ENCODE data around the gene GSPT1. TPM values are rescaled to one million over a fixed set of nuclear protein-coding genes. Genes with fewer than 3 reads are reported as not detected.

The GSPT1 gene
- total RNA-seq, 2 donors from 2014 or later: 22.4 to 43.6 TPM

GRCh38 chr16:11880007-11880406, 35.7 kb downstream of the GSPT1 start:
- no peak for DNase-seq
- Histone ChIP-seq H3K36me3 (replicated peaks in 1 of 2; ENCODE audit: insufficient read depth in 1 of 2, low read depth in 2 of 2) (peaks cover 0 to 33% of the 10 kb centered on the region in 2 donors), H3K4me3 (no peak overlapping the region), H3K27ac (no peak overlapping the region), H3K27me3 (no peaks in the 10 kb centered on the region), H3K9me3 (no peaks in the 10 kb centered on the region), H3K4me1 (peaks cover 4% of the 10 kb centered on the region)
- 87 to 91% methylated on average over 5 of the region's 5 CpGs for WGBS, 2 donors
- TF ChIP-seq CTCF (IDR thresholded peaks at IDR 0.05) (no peak), POLR2A (IDR thresholded peaks at IDR 0.05) (no peak)
- no peak for ATAC-seq
- intact Hi-C loops (cut with DNase I): no loop called here

- ATAC-seq: no peak
- 86 to 88% methylated on average over 5 of the region's 5 CpGs for WGBS, 2 donors
Measured at GRCh38 chr16:11877374-11877773, 38.4 kb downstream of the GSPT1 start.

GRCh38 chr16:11876306-11876705, 39.5 kb downstream of the GSPT1 start:
- H3K36me3 ChIP-seq (replicated peaks in 1 of 2; ENCODE audit: insufficient read depth in 1 of 2, low read depth in 2 of 2): peaks cover 0 to 27% of the 10 kb centered on the region in 2 donors
- no peak overlapping the region for H3K4me3 ChIP-seq
- H3K27ac ChIP-seq: no peak overlapping the region
- no peaks in the 10 kb centered on the region for H3K27me3 ChIP-seq
- H3K9me3 ChIP-seq: no peaks in the 10 kb centered on the region
- WGBS, 2 donors: 68 to 72% methylated on average over 12 of the region's 12 CpGs
- DNase-seq (no peak), ATAC-seq (no peak)
- TF ChIP-seq POLR2A (IDR thresholded peaks at IDR 0.05): no peak
- TF ChIP-seq CTCF (IDR thresholded peaks at IDR 0.05): no peak
- peaks cover 4% of the 10 kb centered on the region for H3K4me1 ChIP-seq
- intact Hi-C loops (cut with DNase I): no loop called here

More at GRCh38 chr16:11877374-11877773, 38.4 kb downstream of the GSPT1 start:
- no peak for DNase-seq
- Histone ChIP-seq H3K27ac (no peak overlapping the region), H3K27me3 (no peaks in the 10 kb centered on the region), H3K36me3 (replicated peaks in 1 of 2; ENCODE audit: insufficient read depth in 1 of 2, low read depth in 2 of 2) (peaks cover 0 to 35% of the 10 kb centered on the region in 2 donors), H3K4me1 (peaks cover 4% of the 10 kb centered on the region), H3K9me3 (no peaks in the 10 kb centered on the region), H3K4me3 (no peak overlapping the region)
- TF ChIP-seq CTCF (IDR thresholded peaks at IDR 0.05) (no peak), POLR2A (IDR thresholded peaks at IDR 0.05) (no peak)
- intact Hi-C loops (cut with DNase I): no loop called here

- DNase-seq (no peak), ATAC-seq (no peak)
- Histone ChIP-seq H3K27me3 (no peaks in the 10 kb centered on the region), H3K36me3 (replicated peaks in 1 of 2; ENCODE audit: insufficient read depth in 1 of 2, low read depth in 2 of 2) (peaks cover 0 to 24% of the 10 kb centered on the region in 2 donors), H3K4me3 (no peak overlapping the region), H3K9me3 (no peaks in the 10 kb centered on the region), H3K27ac (no peak overlapping the region), H3K4me1 (peaks cover 4% of the 10 kb centered on the region)
- intact Hi-C loops (cut with DNase I): no loop called here
- TF ChIP-seq POLR2A (IDR thresholded peaks at IDR 0.05) (no peak), CTCF (IDR thresholded peaks at IDR 0.05) (no peak)
- WGBS, 2 donors: 80 to 90% methylated on average over 5 of the region's 5 CpGs
Measured at GRCh38 chr16:11875721-11876120, 40.0 kb downstream of the GSPT1 start.

- DNase-seq: no peak
- no peak overlapping the region for H3K27ac ChIP-seq
- intact Hi-C loops (cut with DNase I): no loop called here
- no peak for TF ChIP-seq CTCF (IDR thresholded peaks at IDR 0.05)
- no peak for TF ChIP-seq POLR2A (IDR thresholded peaks at IDR 0.05)
- no peaks in the 10 kb centered on the region for H3K27me3 ChIP-seq
- no peaks in the 10 kb centered on the region for H3K9me3 ChIP-seq
- H3K36me3 ChIP-seq (replicated peaks in 1 of 2; ENCODE audit: insufficient read depth in 1 of 2, low read depth in 2 of 2): peaks cover 0 to 16% of the 10 kb centered on the region in 2 donors
- no peak overlapping the region for H3K4me3 ChIP-seq
- ATAC-seq: no peak
- H3K4me1 ChIP-seq: peaks cover under 1% of the 10 kb centered on the region
- 63 to 74% methylated on average over 7 of the region's 7 CpGs for WGBS, 2 donors
Measured at GRCh38 chr16:11871193-11871592, 44.6 kb downstream of the GSPT1 start.

Measured in body of pancreas (tissue), 4 donors.